Psoas muscle (tissue), 8 donors: ENCODE results near the gene AGXT. TPM values are rescaled to one million over a fixed set of nuclear protein-coding genes. Genes with fewer than 3 reads are reported as not detected.

Experiments used
- ATAC-seq, 4 donors: fragments of 200-7000 bp; cut with Tn5 transposase; one replicate each; pipeline ENCODE4 v1.9.1; 2020; ENCODE audit warnings: moderate library complexity in 3 of 4, mild to moderate bottlenecking in 2 of 4
- DNase-seq, 2 donors: peaks; one replicate each; pipeline ENCODE4 v3.0.0-alpha.2; 2020
- H3K27ac ChIP-seq: fragments of 200-600 bp; one replicate; pipeline ENCODE4 v1.8.0; 2022
- H3K27me3 ChIP-seq, 3 donors: fragments of 200-600 bp in 1 of 3; one replicate each; pipeline versions ENCODE4 v1.6.1 to v1.8.0; 2013 to 2022; ENCODE audit warnings: low read length in 2 of 3, mild to moderate bottlenecking in 2 of 3, moderate library complexity in 1 of 3; ENCODE audit not compliant: insufficient read depth in 3 of 3
- H3K36me3 ChIP-seq, 2 donors: fragments of 200-600 bp in 1 of 2; one replicate each; pipeline versions ENCODE4 v1.6.1 to v1.8.0; 2013 to 2022; ENCODE audit warnings: low read depth in 1 of 2, mild to moderate bottlenecking in 1 of 2, moderate library complexity in 1 of 2; ENCODE audit not compliant: insufficient read depth in 1 of 2
- H3K4me1 ChIP-seq: fragments of 200-600 bp; one replicate; pipeline ENCODE4 v1.8.0; 2022
- H3K4me3 ChIP-seq: fragments of 200-600 bp; one replicate; pipeline ENCODE4 v1.8.0; 2022; ENCODE audit warnings: mild to moderate bottlenecking
- H3K9me3 ChIP-seq: fragments of 200-600 bp; one replicate; pipeline ENCODE4 v1.8.0; 2022
- CTCF ChIP-seq: fragments of 200-600 bp; IDR thresholded peaks from one replicate; pipeline ENCODE4 v1.8.0; 2022; ENCODE audit warnings: antibody characterized with exemption
- WGBS, 3 donors: extraction: QIAGEN DNeasy Blood & Tissue Kit; methylation state at CpG; one replicate each; pipeline versions ENCODE4 v1.1.6 to v1.1.7; 2013; 5-methylcytosine and 5-hydroxymethylcytosine counted together
- intact Hi-C, 2 donors: fragments of 100-400 bp; cut with DNase I; formaldehyde crosslinking; loops; one replicate each; pipeline versions ENCODE4 v1.11.0 to v1.14.2; 2022
- polyA plus RNA-seq, 3 donors: library from polyadenylated mRNA; stranded (reverse); fragments of 200-250 nt; gene quantifications; one replicate each; pipeline ENCODE4 v1.2.3, GENCODE V29; 2013
- total RNA-seq, 4 donors: library from RNA; stranded (reverse); fragmentation: NEBNext Ultra II Directional in 2 of 4; extraction: Animal tissue kit (Norgen Biotek cat#: 25700) in 2 of 4; gene quantifications; one replicate each; pipeline versions ENCODE4 v1.2.1 to v1.2.4, GENCODE V29; 2021 to 2023
- donor health status: healthy with polysubstance abuse.
- donor health status: DM: no; HTN: no; CAD: no; lungs with moderate emphysema.
- donor health status: Bipolar disorder and iron deficiency.
- donor health status: healthy.
- donor health status: DM: yes; HTN: yes; CAD: no.
- donor health status: DM: no; HTN: no; CAD: no.
- donor health status: DM: no; HTN: no; CAD: no.
- donor health status: DM: yes; HTN: yes; CAD: no.

AGXT gene
- total and polyA plus RNA-seq, 7 donors: 0.11 to 1.3 (median 0.30) TPM; not detected in 4

GRCh38 chr2:240834377-240834975 is 34.1 kb upstream of the AGXT start:
- ATAC-seq (no peak), DNase-seq (no peak)
- no peak for TF ChIP-seq CTCF
- no peaks in the 10 kb centered on the region for H3K9me3 ChIP-seq
- H3K27me3 ChIP-seq: peaks cover 0 to 22% (median 2%) of the 10 kb centered on the region in 3 donors
- peaks cover 4% of the 10 kb centered on the region for H3K4me1 ChIP-seq
- H3K27ac ChIP-seq: no peak overlapping the region
- H3K4me3 ChIP-seq: no peak overlapping the region
- 87 to 93% (median 89%) methylated on average over 6 of the region's 6 CpGs for WGBS, 3 donors
- intact Hi-C loops: no loop called here
- H3K36me3 ChIP-seq: no peaks in the 10 kb centered on the region

DNA sequence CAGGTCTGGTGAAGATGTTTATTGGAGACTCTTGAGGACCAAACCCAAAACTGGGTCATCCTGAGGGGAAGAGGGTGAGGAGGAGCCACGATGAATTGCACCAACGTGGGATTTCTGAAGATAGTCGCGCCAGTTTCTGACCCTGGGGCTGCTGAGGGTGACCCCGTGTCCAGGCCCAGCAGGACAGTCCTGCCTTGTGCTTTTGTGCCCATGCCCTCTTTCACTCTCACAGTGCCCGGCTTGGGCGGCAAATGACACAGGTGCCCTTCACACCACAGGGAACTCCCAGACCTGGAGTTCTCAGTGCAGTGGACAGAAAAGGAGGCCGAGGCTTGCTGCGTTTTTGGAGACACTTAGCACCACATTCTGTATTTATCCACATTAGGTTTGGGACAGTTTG is 33.1 kb upstream of the AGXT start:
- ATAC-seq: no peak
- peaks cover 4% of the 10 kb centered on the region for H3K4me1 ChIP-seq
- peaks cover 0 to 13% (median 0%) of the 10 kb centered on the region in 3 donors for H3K27me3 ChIP-seq
- no peak overlapping the region for H3K27ac ChIP-seq
- DNase-seq: no peak
- no peak overlapping the region for H3K4me3 ChIP-seq
- intact Hi-C loops: no loop called here
- no peaks in the 10 kb centered on the region for H3K9me3 ChIP-seq
- H3K36me3 ChIP-seq: no peaks in the 10 kb centered on the region
- WGBS, 3 donors: 85 to 92% (median 86%) methylated on average over 9 of the region's 9 CpGs
- no peak for TF ChIP-seq CTCF

GRCh38 chr2:240836781-240837467 is 31.7 kb upstream of the AGXT start:
- no peak for TF ChIP-seq CTCF
- H3K4me1 ChIP-seq: no peaks in the 10 kb centered on the region
- peak; percentile 74 to 91 (median 81) for ATAC-seq
- no peak overlapping the region for H3K27ac ChIP-seq
- intact Hi-C loops: no loop called here
- H3K9me3 ChIP-seq: no peaks in the 10 kb centered on the region
- H3K36me3 ChIP-seq: no peaks in the 10 kb centered on the region
- H3K4me3 ChIP-seq: no peak overlapping the region
- DNase-seq: peak; percentile 69 to 86
- 21 to 28% (median 27%) methylated on average over 13 to 17 of the region's 17 CpGs for WGBS, 3 donors
- no peaks in the 10 kb centered on the region for H3K27me3 ChIP-seq

GRCh38 chr2:240837621-240838020 is 31.0 kb upstream of the AGXT start:
- ATAC-seq (no peak), DNase-seq (no peak)
- Histone ChIP-seq H3K36me3 (no peaks in the 10 kb centered on the region), H3K4me3 (no peak overlapping the region), H3K9me3 (no peaks in the 10 kb centered on the region), H3K27ac (no peak overlapping the region), H3K27me3 (no peaks in the 10 kb centered on the region), H3K4me1 (no peaks in the 10 kb centered on the region)
- 63 to 76% (median 76%) methylated on average over 4 of the region's 4 CpGs for WGBS, 3 donors
- no peak for TF ChIP-seq CTCF
- intact Hi-C loops: no loop called here
